GM12878 (cell line): Measurements from ENCODE around the gene PINK1. TPM values are rescaled to one million over a fixed set of nuclear protein-coding genes. Genes with fewer than 3 reads are reported as not detected.

Experiments
- BCL11A ChIP-seq: IDR thresholded peaks from 2 replicates; pipeline ENCODE4 v1.6.1; 2011; ENCODE audit warnings: low read depth, low read length
- CBX5 ChIP-seq: sonication (generic); IDR thresholded peaks from 2 replicates; pipeline ENCODE4 v1.6.1; 2016; ENCODE audit warnings: low read depth, moderate library complexity, mild to moderate bottlenecking, inconsistent platforms
- CEBPB ChIP-seq, 2 experiments: fragments of 150-350 bp in 1 of 2; IDR thresholded peaks; 2 replicates each; pipeline ENCODE4 v1.6.1; 2012 to 2014; ENCODE audit warnings: low read depth in 2 of 2, low read length in 2 of 2, borderline replicate concordance in 1 of 2, inconsistent platforms in 1 of 2
- CHD1 ChIP-seq: IDR thresholded peaks from 2 replicates; pipeline ENCODE4 v1.6.1; 2012; ENCODE audit warnings: low read depth, low read length, improper control_type of control experiment
- CREM ChIP-seq: IDR thresholded peaks from 2 replicates; pipeline ENCODE4 v1.6.1; 2014; ENCODE audit warnings: antibody characterized with exemption, low read depth
- EED ChIP-seq: sonication (generic); IDR thresholded peaks from 2 replicates; pipeline ENCODE4 v1.6.1; 2016; ENCODE audit warnings: antibody characterized with exemption, low read depth
- ELK1 ChIP-seq: IDR thresholded peaks from 2 replicates; pipeline ENCODE4 v1.6.1; 2012; ENCODE audit warnings: low read depth, low read length, improper control_type of control experiment
- EZH2 ChIP-seq: IDR thresholded peaks from 2 replicates; pipeline ENCODE4 v1.6.1; 2012; ENCODE audit warnings: low read depth, mild to moderate bottlenecking, control low read depth, inconsistent platforms, low read length, borderline replicate concordance; ENCODE audit not compliant: control insufficient read depth
- GATAD2B ChIP-seq: fragments of 450-650 bp; conservative IDR thresholded peaks from 2 replicates; pipeline ENCODE4 v1.6.1; 2017; ENCODE audit warnings: low read depth, mild to moderate bottlenecking, moderate library complexity
- HDAC6 ChIP-seq: fragments of 200-600 bp; sonication (generic); IDR thresholded peaks from one replicate; pipeline ENCODE4 v1.8.0; 2017; ENCODE audit warnings: antibody characterized with exemption; ENCODE audit not compliant: unreplicated experiment
- IKZF2 ChIP-seq, 2 experiments: fragments of 450-650 bp; IDR thresholded peaks; 2 replicates each; pipeline ENCODE4 v1.6.1; 2017; ENCODE audit warnings: mild to moderate bottlenecking in 2 of 2, moderate library complexity in 2 of 2
- MEF2A ChIP-seq: IDR thresholded peaks from 2 replicates; pipeline ENCODE4 v1.6.1; 2011; ENCODE audit warnings: low read depth, mild to moderate bottlenecking, low read length, moderate library complexity; ENCODE audit not compliant: insufficient read depth
- NFIC ChIP-seq: IDR thresholded peaks from 2 replicates; pipeline ENCODE4 v1.6.1; 2012; ENCODE audit warnings: low read depth, mild to moderate bottlenecking, inconsistent platforms, low read length, moderate library complexity
- NFYA ChIP-seq: IDR thresholded peaks from 2 replicates; pipeline ENCODE4 v1.6.1; 2011; ENCODE audit warnings: low read depth, mild to moderate bottlenecking, low read length, improper control_type of control experiment, borderline replicate concordance
- NR2C1 ChIP-seq: fragments of 450-650 bp; IDR thresholded peaks from 2 replicates; pipeline ENCODE4 v1.6.1; 2017; ENCODE audit warnings: antibody characterized with exemption, mild to moderate bottlenecking, moderate library complexity
- PAX5 ChIP-seq: IDR thresholded peaks from 2 replicates; pipeline ENCODE4 v1.6.1; 2011; ENCODE audit warnings: low read depth, low read length, borderline replicate concordance
- PAX8 ChIP-seq: fragments of 450-650 bp; IDR thresholded peaks from 2 replicates; pipeline ENCODE4 v1.6.1; 2017; ENCODE audit warnings: mild to moderate bottlenecking, moderate library complexity
- POU2F2 ChIP-seq: IDR thresholded peaks from 3 replicates; pipeline ENCODE4 v1.6.1; 2011; ENCODE audit warnings: low read depth, mild to moderate bottlenecking, low read length, borderline replicate concordance
- SMC3 ChIP-seq: IDR thresholded peaks from 2 replicates; pipeline ENCODE4 v1.6.1; 2011; ENCODE audit warnings: low read length, improper control_type of control experiment, borderline replicate concordance
- SP1 ChIP-seq: IDR thresholded peaks from one replicate; pipeline ENCODE4 v1.6.1; 2011; ENCODE audit warnings: low read depth, low read length
- SUPT20H ChIP-seq: IDR thresholded peaks from 2 replicates; pipeline ENCODE4 v1.6.1; 2011; ENCODE audit warnings: low read depth, mild to moderate bottlenecking, low read length, moderate library complexity, borderline replicate concordance; ENCODE audit not compliant: control insufficient read depth
- WRNIP1 ChIP-seq: IDR thresholded peaks from 2 replicates; pipeline ENCODE4 v1.6.1; 2011; ENCODE audit warnings: low read depth, low read length, improper control_type of control experiment, borderline replicate concordance
- polyA plus RNA-seq, 11 experiments: library from polyadenylated mRNA; depleted of rRNA in 4 of 11; unstranded in 6 of 11; stranded (reverse) in 5 of 11; fragments of >200 nt; fragmentation: Nextera tagmentation in 4 of 11; fragmentation: Illumina TruSeq in 1 of 11; extraction: Ambion mirVana in 4 of 11; extraction: Trizol in 1 of 11; gene quantifications; 1 replicate in 1 of 11; 2 replicates in 10 of 11; pipeline versions ENCODE4 v1.2.1 to v1.2.3, GENCODE V29; 2011 to 2016; ENCODE audit warnings: inconsistent platforms in 2 of 11, missing spikeins in 2 of 11, low read depth in 1 of 11
- total RNA-seq, 4 experiments: library from RNA; depleted of rRNA in 3 of 4; stranded (reverse); fragments of >200 nt in 3 of 4; fragmentation: Illumina TruSeq in 1 of 4; extraction: Trizol in 1 of 4; gene quantifications; 2 replicates each; pipeline versions ENCODE4 v1.2.1 to v1.2.3, GENCODE V29; 2013 to 2021
- TF ChIP-seq, protein P1 (sequence below): IDR thresholded peaks from 2 replicates; pipeline ENCODE4 v1.6.1; 2012; ENCODE audit warnings: low read depth, low read length, improper control_type of control experiment
- TF ChIP-seq, protein P2 (sequence below): IDR thresholded peaks from 2 replicates; pipeline ENCODE4 v1.6.1; 2012; ENCODE audit warnings: low read length, inconsistent platforms

The PINK1 gene
- total and polyA plus RNA-seq, 10 of the 15 experiments (the other 5 are each of a cell fraction or from before 2014, with no cell fraction given) = 0.42 to 4.4 (median 1.9) TPM; not detected in 1

- TF ChIP-seq CBX5 (no peak), EED (no peak), HDAC6 (no peak), SUPT20H (no peak), PAX8 (no peak), SP1 (peak; percentile 52), NFYA (no peak), CHD1 (no peak), BCL11A (no peak), NFIC (no peak), PAX5 (no peak), ELK1 (no peak), MEF2A (no peak), CEBPB (IDR thresholded peaks at IDR 0.05; ENCODE audit: borderline replicate concordance in 1 of 2, low read depth in 2 of 2, low read length in 2 of 2) (no peak), EZH2 (no peak), POU2F2 (no peak), GATAD2B (peak; percentile 72; the same call in 1 of the 2 replicates), IKZF2 (IDR thresholded peaks at IDR 0.05) (no peak), SMC3 (peak; percentile 45), WRNIP1 (no peak), CREM (no peak), NR2C1 (peak; percentile 34; the same call in 1 of the 2 replicates)
- TF ChIP-seq, protein P1, sequence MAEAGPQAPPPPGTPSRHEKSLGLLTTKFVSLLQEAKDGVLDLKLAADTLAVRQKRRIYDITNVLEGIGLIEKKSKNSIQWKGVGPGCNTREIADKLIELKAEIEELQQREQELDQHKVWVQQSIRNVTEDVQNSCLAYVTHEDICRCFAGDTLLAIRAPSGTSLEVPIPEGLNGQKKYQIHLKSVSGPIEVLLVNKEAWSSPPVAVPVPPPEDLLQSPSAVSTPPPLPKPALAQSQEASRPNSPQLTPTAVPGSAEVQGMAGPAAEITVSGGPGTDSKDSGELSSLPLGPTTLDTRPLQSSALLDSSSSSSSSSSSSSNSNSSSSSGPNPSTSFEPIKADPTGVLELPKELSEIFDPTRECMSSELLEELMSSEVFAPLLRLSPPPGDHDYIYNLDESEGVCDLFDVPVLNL = no peak
- TF ChIP-seq, protein P2, sequence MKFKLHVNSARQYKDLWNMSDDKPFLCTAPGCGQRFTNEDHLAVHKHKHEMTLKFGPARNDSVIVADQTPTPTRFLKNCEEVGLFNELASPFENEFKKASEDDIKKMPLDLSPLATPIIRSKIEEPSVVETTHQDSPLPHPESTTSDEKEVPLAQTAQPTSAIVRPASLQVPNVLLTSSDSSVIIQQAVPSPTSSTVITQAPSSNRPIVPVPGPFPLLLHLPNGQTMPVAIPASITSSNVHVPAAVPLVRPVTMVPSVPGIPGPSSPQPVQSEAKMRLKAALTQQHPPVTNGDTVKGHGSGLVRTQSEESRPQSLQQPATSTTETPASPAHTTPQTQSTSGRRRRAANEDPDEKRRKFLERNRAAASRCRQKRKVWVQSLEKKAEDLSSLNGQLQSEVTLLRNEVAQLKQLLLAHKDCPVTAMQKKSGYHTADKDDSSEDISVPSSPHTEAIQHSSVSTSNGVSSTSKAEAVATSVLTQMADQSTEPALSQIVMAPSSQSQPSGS = no peak
Measured at GRCh38 chr1:20633190-20634064, at the start of gene PINK1 (continued).
